HUES48 (cell line): Measurements from ENCODE around the gene FREM1.

Experiments used
- H3K27ac ChIP-seq: one replicate; pipeline ENCODE4 v1.7.0; 2013; ENCODE audit warnings: low read depth, low read length, inconsistent platforms
- H3K27me3 ChIP-seq: 2 replicates; pipeline ENCODE4 v1.6.1; 2013; ENCODE audit warnings: mild to moderate bottlenecking, low read length; ENCODE audit not compliant: control insufficient read depth, insufficient read depth
- H3K36me3 ChIP-seq: 2 replicates; pipeline ENCODE4 v1.6.1; 2013; ENCODE audit warnings: low read length; ENCODE audit not compliant: control insufficient read depth, insufficient read depth
- H3K4me1 ChIP-seq: 2 replicates; pipeline ENCODE4 v1.6.1; 2013; ENCODE audit warnings: mild to moderate bottlenecking, low read length; ENCODE audit not compliant: control insufficient read depth, insufficient read depth
- H3K4me3 ChIP-seq: 2 replicates; pipeline ENCODE4 v1.5.1; 2013; ENCODE audit warnings: mild to moderate bottlenecking, low read depth, low read length
- H3K9ac ChIP-seq: 2 replicates; pipeline ENCODE4 v1.6.1; 2013; ENCODE audit warnings: mild to moderate bottlenecking, low read depth, low read length, moderate library complexity
- H3K9me3 ChIP-seq: 2 replicates; pipeline ENCODE4 v1.6.1; 2013; ENCODE audit warnings: low read length; ENCODE audit not compliant: control insufficient read depth, insufficient read depth

The FREM1 gene

GRCh38 chr9:14909181-14909580 lies 1.0 kb downstream of the FREM1 start:
- peak overlapping the region; percentile 54; the same call in 1 of the 2 replicates for H3K4me3 ChIP-seq
- no peaks in the 10 kb centered on the region for H3K36me3 ChIP-seq
- peak overlapping the region; percentile 38; the same call in 1 of the 2 replicates for H3K9ac ChIP-seq
- H3K9me3 ChIP-seq = no peaks in the 10 kb centered on the region
- H3K27me3 ChIP-seq = no peaks in the 10 kb centered on the region
- peak overlapping the region; percentile 67 for H3K27ac ChIP-seq
- peaks cover 54% of the 10 kb centered on the region for H3K4me1 ChIP-seq

GRCh38 chr9:14908295-14909180 lies 1.7 kb downstream of the FREM1 start:
- peak overlapping the region; percentile 21 for H3K27ac ChIP-seq
- H3K36me3 ChIP-seq = no peaks in the 10 kb centered on the region
- no peaks in the 10 kb centered on the region for H3K9me3 ChIP-seq
- no peak overlapping the region for H3K9ac ChIP-seq
- no peak overlapping the region; the same call in 1 of the 2 replicates for H3K4me3 ChIP-seq
- H3K27me3 ChIP-seq = no peaks in the 10 kb centered on the region
- H3K4me1 ChIP-seq = peaks cover 54% of the 10 kb centered on the region

GRCh38 chr9:14907696-14908095 lies 2.5 kb downstream of the FREM1 start:
- no peak overlapping the region for H3K9ac ChIP-seq
- H3K9me3 ChIP-seq = no peaks in the 10 kb centered on the region
- peak overlapping the region; percentile 30 for H3K27ac ChIP-seq

GRCh38 chr9:14907360-14907685 lies 2.9 kb downstream of the FREM1 start:
- no peaks in the 10 kb centered on the region for H3K36me3 ChIP-seq
- no peaks in the 10 kb centered on the region for H3K9me3 ChIP-seq
- H3K27ac ChIP-seq = peak overlapping the region; percentile 30
- H3K27me3 ChIP-seq = no peaks in the 10 kb centered on the region
- 0 out of 2 replicates have a peak overlapping the region, but pooled peaks have one; percentile 19 for H3K4me3 ChIP-seq
- peaks cover 56% of the 10 kb centered on the region for H3K4me1 ChIP-seq
- H3K9ac ChIP-seq = no peak overlapping the region

More at GRCh38 chr9:14907696-14908095, 2.5 kb downstream of the FREM1 start:
- H3K27me3 ChIP-seq = no peaks in the 10 kb centered on the region
- peaks cover 54% of the 10 kb centered on the region for H3K4me1 ChIP-seq
- 0 out of 2 replicates have a peak overlapping the region, but pooled peaks have one; percentile 19 for H3K4me3 ChIP-seq
- no peaks in the 10 kb centered on the region for H3K36me3 ChIP-seq

GRCh38 chr9:14906644-14907359 lies 3.4 kb downstream of the FREM1 start:
- H3K4me1 ChIP-seq = peaks cover 61% of the 10 kb centered on the region
- 0 out of 2 replicates have a peak overlapping the region, but pooled peaks have one; percentile 19 for H3K4me3 ChIP-seq
- peak overlapping the region; percentile 30 for H3K27ac ChIP-seq
- H3K27me3 ChIP-seq = no peaks in the 10 kb centered on the region
- no peaks in the 10 kb centered on the region for H3K36me3 ChIP-seq
- H3K9ac ChIP-seq = no peak overlapping the region
- H3K9me3 ChIP-seq = no peaks in the 10 kb centered on the region

- H3K4me1 ChIP-seq = peaks cover 58% of the 10 kb centered on the region
- H3K27ac ChIP-seq = no peak overlapping the region
- H3K9ac ChIP-seq = no peak overlapping the region
Observed at GRCh38 chr9:14906000-14906399, 4.2 kb downstream of the FREM1 start.

GRCh38 chr9:14903040-14903439 lies 7.2 kb downstream of the FREM1 start:
- Histone ChIP-seq H3K9ac (no peak overlapping the region), H3K4me3 (no peak overlapping the region), H3K4me1 (peaks cover 29% of the 10 kb centered on the region), H3K27me3 (no peaks in the 10 kb centered on the region), H3K9me3 (no peaks in the 10 kb centered on the region), H3K27ac (no peak overlapping the region), H3K36me3 (no peaks in the 10 kb centered on the region)

More at GRCh38 chr9:14906000-14906399, 4.2 kb downstream of the FREM1 start:
- H3K4me3 ChIP-seq = no peak overlapping the region
- H3K9me3 ChIP-seq = no peaks in the 10 kb centered on the region
- H3K36me3 ChIP-seq = no peaks in the 10 kb centered on the region
- no peaks in the 10 kb centered on the region for H3K27me3 ChIP-seq

GRCh38 chr9:14902561-14902960 lies 7.7 kb downstream of the FREM1 start:
- no peaks in the 10 kb centered on the region for H3K36me3 ChIP-seq
- H3K27me3 ChIP-seq = no peaks in the 10 kb centered on the region
- no peak overlapping the region for H3K27ac ChIP-seq
- H3K4me3 ChIP-seq = no peak overlapping the region
- no peak overlapping the region for H3K9ac ChIP-seq
- peaks cover 24% of the 10 kb centered on the region for H3K4me1 ChIP-seq
- H3K9me3 ChIP-seq = no peaks in the 10 kb centered on the region

- H3K9me3 ChIP-seq = peaks cover 5% of the 10 kb centered on the region; the same call in 1 of the 2 replicates
- no peak overlapping the region for H3K27ac ChIP-seq
- peaks cover 13% of the 10 kb centered on the region; the same call in 1 of the 2 replicates for H3K4me1 ChIP-seq
- H3K4me3 ChIP-seq = no peak overlapping the region
- H3K36me3 ChIP-seq = no peaks in the 10 kb centered on the region
- no peak overlapping the region for H3K9ac ChIP-seq
- no peaks in the 10 kb centered on the region for H3K27me3 ChIP-seq
Observed at GRCh38 chr9:14899815-14900193, 10.4 kb downstream of the FREM1 start.

- Histone ChIP-seq H3K4me1 (peaks cover 13% of the 10 kb centered on the region; the same call in 1 of the 2 replicates), H3K4me3 (no peak overlapping the region), H3K9ac (no peak overlapping the region), H3K36me3 (no peaks in the 10 kb centered on the region), H3K27me3 (no peaks in the 10 kb centered on the region), H3K27ac (no peak overlapping the region), H3K9me3 (peaks cover 10% of the 10 kb centered on the region)
Observed at GRCh38 chr9:14899042-14899814, 11.0 kb downstream of the FREM1 start.
